Activated CD4-positive, alpha-beta memory T cell treated with anti-CD3 and anti-CD28 coated beads, Interleukin-2, amount 10 ng/mL, durations not matched to agents 7 days and 5 days (primary cell): ENCODE data around the gene ATAD3B. TPM values are rescaled to one million over a fixed set of nuclear protein-coding genes. Genes with fewer than 3 reads are reported as not detected.
A peak's percentile ranks its signal among the peaks of the same experiment; 100 is the strongest.
"Not testable (repeated sequence)": the region's sequence is repeated elsewhere in the genome, so short reads cannot be mapped to it uniquely, and the experiment has no call there.

Source experiments
- CTCF ChIA-PET: fragments of 350-600 bp; sonication (Branson Sonifier 250); formaldehyde crosslinking; loops from one replicate; lab custom pipeline; 2021; ENCODE audit warnings: antibody characterized with exemption, inconsistent platforms; lab: Charles Lee
- POLR2A ChIA-PET: fragments of 350-600 bp; sonication (Branson Sonifier 250); formaldehyde crosslinking; loops from one replicate; lab custom pipeline; 2021; ENCODE audit warnings: antibody characterized with exemption; lab: Charles Lee
- DNase-seq: peaks from one replicate; pipeline ENCODE4 v3.0.0-alpha.2; 2020
- H3K27ac Mint-ChIP-seq: one replicate; pipeline ENCODE4 v1.8.0; 2021; ENCODE audit warnings: mild to moderate bottlenecking, mixed read lengths
- H3K27me3 Mint-ChIP-seq: one replicate; pipeline ENCODE4 v1.8.0; 2021; ENCODE audit warnings: mixed read lengths
- H3K36me3 Mint-ChIP-seq: one replicate; pipeline ENCODE4 v1.8.0; 2021; ENCODE audit warnings: low read depth, mixed read lengths
- H3K4me1 Mint-ChIP-seq: one replicate; pipeline ENCODE4 v1.8.0; 2021; ENCODE audit warnings: mixed read lengths
- H3K4me3 Mint-ChIP-seq: one replicate; pipeline ENCODE4 v1.8.0; 2021; ENCODE audit warnings: mild to moderate bottlenecking, mixed read lengths
- H3K9me3 Mint-ChIP-seq: one replicate; pipeline ENCODE4 v1.8.0; 2021; ENCODE audit warnings: mixed read lengths
- total RNA-seq, 2 experiments: library from RNA; stranded (reverse); gene quantifications; one replicate each; pipeline ENCODE4 v1.2.3, GENCODE V29; 2021

ATAD3B gene
- total RNA-seq, 2 experiments from 2014 or later, result 25.5 to 26.9 TPM

GRCh38 chr1:1435911-1436629 is 35.5 kb upstream of the ATAD3B start:
- POLR2A ChIA-PET, result interaction anchor here (2.0 to 2.7 kb wide), 2 partner anchors 28 to 36 kb away, joined by 5 to 7 read pairs; partner anchors contain the start of gene MRPL20
- Mint-ChIP-seq H3K27ac (no peak overlapping the region), H3K4me1 (peaks cover 6% of the 10 kb centered on the region), H3K36me3 (no peaks in the 10 kb centered on the region), H3K9me3 (no peaks in the 10 kb centered on the region), H3K4me3 (peak overlapping the region; percentile 27), H3K27me3 (peaks cover 13% of the 10 kb centered on the region)
- CTCF ChIA-PET, result no interaction called here
- DNase-seq, result no peak

GRCh38 chr1:1436630-1437032 is 34.9 kb upstream of the ATAD3B start:
- H3K27me3 Mint-ChIP-seq, result peaks cover 13% of the 10 kb centered on the region
- peaks cover 6% of the 10 kb centered on the region for H3K4me1 Mint-ChIP-seq
- H3K4me3 Mint-ChIP-seq, result no peak overlapping the region
- ChIA-PET POLR2A (interaction anchor here (2.0 to 2.7 kb wide), 2 partner anchors 29 to 36 kb away, joined by 5 to 7 read pairs; partner anchors contain the start of gene MRPL20), CTCF (no interaction called here)
- no peak overlapping the region for H3K27ac Mint-ChIP-seq
- H3K36me3 Mint-ChIP-seq, result no peaks in the 10 kb centered on the region
- no peak for DNase-seq
- H3K9me3 Mint-ChIP-seq, result no peaks in the 10 kb centered on the region

- no peak for DNase-seq
- Mint-ChIP-seq H3K27ac (no peak overlapping the region), H3K4me3 (no peak overlapping the region), H3K4me1 (peaks cover 6% of the 10 kb centered on the region), H3K9me3 (no peaks in the 10 kb centered on the region), H3K36me3 (no peaks in the 10 kb centered on the region), H3K27me3 (peaks cover 13% of the 10 kb centered on the region)
- ChIA-PET CTCF (no interaction called here), POLR2A (interaction anchor here (0.7 to 2.7 kb wide), 3 partner anchors 30 to 37 kb away, joined by 3 to 7 read pairs (median 5); partner anchors contain the start of gene MRPL20)
Measured at GRCh38 chr1:1437033-1437903, 34.3 kb upstream of the ATAD3B start.

- Mint-ChIP-seq H3K36me3 (no peaks in the 10 kb centered on the region), H3K4me1 (peaks cover 6% of the 10 kb centered on the region), H3K27me3 (peaks cover 13% of the 10 kb centered on the region), H3K27ac (no peak overlapping the region), H3K9me3 (no peaks in the 10 kb centered on the region), H3K4me3 (no peak overlapping the region)
- no peak for DNase-seq
- ChIA-PET POLR2A (interaction anchor here (0.7 to 2.7 kb wide), 3 partner anchors 30 to 38 kb away, joined by 3 to 7 read pairs (median 5); partner anchors contain the start of gene MRPL20), CTCF (no interaction called here)
Measured at GRCh38 chr1:1437904-1438376, 33.6 kb upstream of the ATAD3B start.

- H3K4me3 Mint-ChIP-seq, result no peak overlapping the region
- no peaks in the 10 kb centered on the region for H3K9me3 Mint-ChIP-seq
- ChIA-PET POLR2A (interaction anchor here (2.7 kb wide), 1 partner anchor 38 kb away, joined by 7 read pairs; no protein-coding TSS in a partner anchor), CTCF (no interaction called here)
- peaks cover 13% of the 10 kb centered on the region for H3K27me3 Mint-ChIP-seq
- no peaks in the 10 kb centered on the region for H3K36me3 Mint-ChIP-seq
- DNase-seq, result no peak
- H3K4me1 Mint-ChIP-seq, result peaks cover 6% of the 10 kb centered on the region
- no peak overlapping the region for H3K27ac Mint-ChIP-seq
Measured at GRCh38 chr1:1438531-1439381, 32.8 kb upstream of the ATAD3B start.

- H3K4me1 Mint-ChIP-seq, result peaks cover 6% of the 10 kb centered on the region
Measured at GRCh38 chr1:1439546-1440261, 31.9 kb upstream of the ATAD3B start.

GRCh38 chr1:1440262-1441001 is 31.1 kb upstream of the ATAD3B start:
- Mint-ChIP-seq H3K36me3 (no peaks in the 10 kb centered on the region), H3K4me1 (peaks cover 2% of the 10 kb centered on the region), H3K27ac (no peak overlapping the region), H3K4me3 (no peak overlapping the region), H3K27me3 (peaks cover 6% of the 10 kb centered on the region), H3K9me3 (no peaks in the 10 kb centered on the region)
- ChIA-PET POLR2A (no interaction called here), CTCF (interaction anchor here (0.7 to 1.5 kb wide), 3 partner anchors 18 to 64 kb away, joined by 3 to 5 read pairs (median 5); partner anchors contain the start of gene CCNL2)
- DNase-seq, result no peak

More at GRCh38 chr1:1439546-1440261, 31.9 kb upstream of the ATAD3B start:
- CTCF ChIA-PET, result no interaction called here
- POLR2A ChIA-PET, result no interaction called here
- Mint-ChIP-seq H3K4me3 (no peak overlapping the region), H3K27me3 (peaks cover 11% of the 10 kb centered on the region), H3K27ac (no peak overlapping the region), H3K36me3 (no peaks in the 10 kb centered on the region), H3K9me3 (no peaks in the 10 kb centered on the region)
- DNase-seq, result no peak

GRCh38 chr1:1441002-1441888 is 30.3 kb upstream of the ATAD3B start:
- Mint-ChIP-seq H3K4me3 (no peak overlapping the region), H3K9me3 (no peaks in the 10 kb centered on the region), H3K27me3 (peaks cover 5% of the 10 kb centered on the region), H3K27ac (no peak overlapping the region), H3K4me1 (peaks cover 1% of the 10 kb centered on the region), H3K36me3 (no peaks in the 10 kb centered on the region)
- POLR2A ChIA-PET, result no interaction called here
- CTCF ChIA-PET, result interaction anchor here (0.7 to 1.5 kb wide), 5 partner anchors 17 to 63 kb away, joined by 3 to 5 read pairs (median 4); partner anchors contain the start of gene CCNL2
- peak; percentile 55 for DNase-seq

- Mint-ChIP-seq H3K9me3 (no peaks in the 10 kb centered on the region), H3K36me3 (no peaks in the 10 kb centered on the region), H3K27me3 (peaks cover 2% of the 10 kb centered on the region), H3K27ac (no peak overlapping the region), H3K4me1 (no peaks in the 10 kb centered on the region), H3K4me3 (no peak overlapping the region)
- POLR2A ChIA-PET, result no interaction called here
- no peak for DNase-seq
- CTCF ChIA-PET, result interaction anchor here (1.1 to 1.5 kb wide), 3 partner anchors 34 to 63 kb away, joined by 3 to 5 read pairs (median 4); no protein-coding TSS in a partner anchor
Measured at GRCh38 chr1:1442069-1442770, 29.3 kb upstream of the ATAD3B start.

- H3K4me1 Mint-ChIP-seq, H3K27ac Mint-ChIP-seq, H3K9me3 Mint-ChIP-seq, CTCF ChIA-PET, H3K4me3 Mint-ChIP-seq, POLR2A ChIA-PET, DNase-seq, H3K27me3 Mint-ChIP-seq, H3K36me3 Mint-ChIP-seq: not testable (repeated sequence)
Measured at GRCh38 chr1:1446631-1447030, 24.9 kb upstream of the ATAD3B start.
